HG03175 (cell line): ENCODE measurements around the gene PAOX.
"Not testable (repeated sequence)": the region's sequence is repeated elsewhere in the genome, so short reads cannot be mapped to it uniquely, and the experiment has no call there.

Source experiments
- ATAC-seq: cut with Tn5 transposase; IDR thresholded peaks from one replicate; pipeline ENCODE4 v1.9.1; 2021; ENCODE audit warnings: mild to moderate bottlenecking, moderate library complexity; ENCODE audit not compliant: unreplicated experiment

PAOX gene

GRCh38 chr10:133383551-133383950 lies 4.5 kb downstream of the PAOX start:
- ATAC-seq, result no peak

- ATAC-seq, result no peak
Observed at GRCh38 chr10:133384071-133384470, 5.0 kb downstream of the PAOX start.

GRCh38 chr10:133385214-133385613 lies 6.2 kb downstream of the PAOX start:
- no peak for ATAC-seq

GRCh38 chr10:133386951-133387350 lies 7.9 kb downstream of the PAOX start:
- not testable (repeated sequence) for ATAC-seq

- no peak for ATAC-seq
Observed at GRCh38 chr10:133388236-133388972, 9.3 kb downstream of the PAOX start.

- ATAC-seq, result peak; percentile 90
Observed at GRCh38 chr10:133388973-133389818, 10.1 kb downstream of the PAOX start.

- no peak for ATAC-seq
Observed at GRCh38 chr10:133390597-133391248, 11.7 kb downstream of the PAOX start.

- no peak for ATAC-seq
Observed at GRCh38 chr10:133391249-133391635, 12.2 kb downstream of the PAOX start.

- no peak for ATAC-seq
Observed at GRCh38 chr10:133391761-133392518, 12.9 kb downstream of the PAOX start.

GRCh38 chr10:133393401-133394063 lies 14.5 kb downstream of the PAOX start:
- no peak for ATAC-seq

- peak; percentile 56 for ATAC-seq
Observed at GRCh38 chr10:133394064-133394663, 15.1 kb downstream of the PAOX start, which contains the start of gene MTG1. Gene MTG1 (plus strand): TSS chr10:133394157. CDS start chr10:133394221, 64 bp downstream.

- peak; percentile 5 for ATAC-seq
Observed at GRCh38 chr10:133394801-133395221, 15.7 kb downstream of the PAOX start.

- ATAC-seq, result no peak
Observed at GRCh38 chr10:133396035-133396624, 17.1 kb downstream of the PAOX start.

- no peak for ATAC-seq
Observed at GRCh38 chr10:133397938-133398337, 18.9 kb downstream of the PAOX start.

GRCh38 chr10:133399123-133399601 lies 20.1 kb downstream of the PAOX start:
- ATAC-seq, result no peak

- ATAC-seq, result peak; percentile 79
Observed at GRCh38 chr10:133400624-133401424, 21.8 kb downstream of the PAOX start.

GRCh38 chr10:133401500-133401899 lies 22.4 kb downstream of the PAOX start:
- ATAC-seq, result no peak

- no peak for ATAC-seq
Observed at GRCh38 chr10:133401981-133402725, 23.1 kb downstream of the PAOX start.
